Mammary epithelial cell (primary cell): ENCODE measurements around the gene UNC13D.

ENCODE experiments used
- EZH2 ChIP-seq: IDR thresholded peaks from 2 replicates; pipeline ENCODE4 v1.6.1; 2012; ENCODE audit warnings: low read length, inconsistent platforms, borderline replicate concordance
- TF ChIP-seq, protein P1 (sequence below), 2 donors: IDR thresholded peaks in 1 of 2; conservative IDR thresholded peaks in 1 of 2; 2 replicates each; pipeline ENCODE4 v1.5.1; 2011 to 2012; ENCODE audit warnings: inconsistent platforms in 2 of 2, low read length in 2 of 2, mild to moderate bottlenecking in 2 of 2, control low read depth in 1 of 2, low read depth in 1 of 2; ENCODE audit not compliant: insufficient read depth in 1 of 2; ENCODE audit errors: extremely low read depth in 1 of 2

DNA sequence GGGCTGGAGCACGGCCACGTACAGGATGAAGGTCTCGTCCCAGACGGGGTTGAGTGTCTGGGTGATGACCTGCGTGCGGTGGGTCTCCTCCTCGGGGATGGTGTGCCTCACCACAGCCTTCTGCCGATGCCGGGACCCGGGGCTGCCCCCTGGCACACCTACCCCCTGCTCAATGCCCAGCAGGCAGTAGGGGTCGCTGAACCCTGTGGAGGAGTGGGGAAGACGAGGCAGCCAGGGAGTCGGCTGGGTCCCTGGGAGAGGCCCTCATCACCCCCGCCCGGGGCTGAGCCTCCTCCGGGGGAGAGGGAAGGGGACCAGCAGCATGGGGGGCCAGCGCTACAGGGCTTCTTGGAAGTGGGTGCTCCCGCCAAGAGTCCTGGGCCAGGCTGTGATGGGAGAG lies 1.8 kb downstream of the UNC13D start:
- TF ChIP-seq EZH2, result no peak
- TF ChIP-seq, protein P1, sequence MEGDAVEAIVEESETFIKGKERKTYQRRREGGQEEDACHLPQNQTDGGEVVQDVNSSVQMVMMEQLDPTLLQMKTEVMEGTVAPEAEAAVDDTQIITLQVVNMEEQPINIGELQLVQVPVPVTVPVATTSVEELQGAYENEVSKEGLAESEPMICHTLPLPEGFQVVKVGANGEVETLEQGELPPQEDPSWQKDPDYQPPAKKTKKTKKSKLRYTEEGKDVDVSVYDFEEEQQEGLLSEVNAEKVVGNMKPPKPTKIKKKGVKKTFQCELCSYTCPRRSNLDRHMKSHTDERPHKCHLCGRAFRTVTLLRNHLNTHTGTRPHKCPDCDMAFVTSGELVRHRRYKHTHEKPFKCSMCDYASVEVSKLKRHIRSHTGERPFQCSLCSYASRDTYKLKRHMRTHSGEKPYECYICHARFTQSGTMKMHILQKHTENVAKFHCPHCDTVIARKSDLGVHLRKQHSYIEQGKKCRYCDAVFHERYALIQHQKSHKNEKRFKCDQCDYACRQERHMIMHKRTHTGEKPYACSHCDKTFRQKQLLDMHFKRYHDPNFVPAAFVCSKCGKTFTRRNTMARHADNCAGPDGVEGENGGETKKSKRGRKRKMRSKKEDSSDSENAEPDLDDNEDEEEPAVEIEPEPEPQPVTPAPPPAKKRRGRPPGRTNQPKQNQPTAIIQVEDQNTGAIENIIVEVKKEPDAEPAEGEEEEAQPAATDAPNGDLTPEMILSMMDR (conservative IDR thresholded peaks at IDR 0.05 in 1 of 2, IDR thresholded peaks at IDR 0.05 in 1 of 2; ENCODE audit: extremely low read depth in 1 of 2, insufficient read depth in 1 of 2, low read depth in 1 of 2, low read length in 2 of 2), result no peak
